Smooth muscle cell of the pulmonary artery (primary cell): Measurements from ENCODE around the gene EXOC3L2. TPM values are rescaled to one million over a fixed set of nuclear protein-coding genes. Genes with fewer than 3 reads are reported as not detected.

Source experiments
- total RNA-seq: library from RNA; depleted of rRNA; stranded (reverse); fragments of >200 nt; gene quantifications from 2 replicates; pipeline ENCODE4 v1.2.3, GENCODE V29; 2014

EXOC3L2 gene
- total RNA-seq = 0.10 and 0.13 TPM in 2 replicates

DNA sequence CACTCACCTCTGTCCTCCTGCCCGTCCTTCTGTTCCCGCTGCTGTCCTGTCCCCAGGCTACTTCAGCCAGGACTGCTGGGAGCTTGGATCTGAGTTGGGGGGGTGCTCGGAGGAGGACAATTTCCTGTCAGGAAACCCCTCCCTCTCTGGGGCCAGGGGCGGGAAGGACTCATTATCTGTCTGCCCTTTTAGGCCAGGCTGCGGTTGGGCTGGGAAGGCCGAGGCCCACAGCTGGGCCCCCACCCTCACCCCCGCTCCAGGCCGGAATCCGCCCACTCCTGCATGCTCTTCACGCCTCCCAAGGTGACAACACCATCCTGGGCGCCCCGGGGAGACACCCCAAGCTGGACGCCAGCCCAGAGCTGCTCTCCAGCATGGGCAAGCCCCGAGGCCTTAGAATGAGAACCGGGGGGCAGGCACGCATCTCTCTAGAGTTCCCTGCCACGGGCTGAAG, at the start of gene EXOC3L2:
EXOC3L2 (minus strand) TSS at position 74 of the 454 bp plus-strand sequence. CDS start 6,362 bp downstream, outside the sequence.

DNA sequence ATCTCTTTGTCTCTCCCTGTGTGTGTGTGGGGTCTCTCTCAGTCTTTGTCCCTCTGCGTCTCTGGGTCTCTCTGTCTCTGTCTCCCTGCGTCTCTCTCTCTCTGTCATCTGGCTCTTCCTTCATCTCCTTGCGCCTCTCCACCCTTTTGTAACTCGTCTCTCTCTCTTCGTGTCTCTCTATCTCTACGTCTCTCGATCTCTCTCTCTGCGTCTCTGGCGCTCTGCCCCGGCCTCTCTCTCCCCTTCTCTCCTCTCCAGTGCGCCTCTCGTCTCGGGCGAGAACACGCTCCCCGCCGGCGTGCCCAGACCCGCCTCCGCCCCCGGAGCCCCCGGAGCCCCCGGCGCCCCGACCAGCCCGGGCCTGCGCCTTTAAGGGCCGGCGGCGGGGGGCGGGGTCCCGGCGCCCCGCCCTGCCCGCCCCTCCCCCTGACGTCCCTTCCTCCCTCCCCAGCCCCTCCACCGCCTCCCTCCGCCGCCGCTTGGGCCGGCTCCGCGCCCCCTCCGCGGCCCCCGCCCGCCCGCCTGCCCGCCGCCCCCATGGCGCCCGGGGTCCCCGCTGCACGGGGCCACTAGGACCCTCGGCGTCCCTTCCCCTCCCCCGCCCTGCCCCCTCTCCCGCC, 5.7 kb upstream of the EXOC3L2 start, which contains the start of gene MARK4:
MARK4 (plus strand) TSS at position 440 of the 620 bp plus-strand sequence. CDS start 318 bp downstream, outside the sequence.

DNA sequence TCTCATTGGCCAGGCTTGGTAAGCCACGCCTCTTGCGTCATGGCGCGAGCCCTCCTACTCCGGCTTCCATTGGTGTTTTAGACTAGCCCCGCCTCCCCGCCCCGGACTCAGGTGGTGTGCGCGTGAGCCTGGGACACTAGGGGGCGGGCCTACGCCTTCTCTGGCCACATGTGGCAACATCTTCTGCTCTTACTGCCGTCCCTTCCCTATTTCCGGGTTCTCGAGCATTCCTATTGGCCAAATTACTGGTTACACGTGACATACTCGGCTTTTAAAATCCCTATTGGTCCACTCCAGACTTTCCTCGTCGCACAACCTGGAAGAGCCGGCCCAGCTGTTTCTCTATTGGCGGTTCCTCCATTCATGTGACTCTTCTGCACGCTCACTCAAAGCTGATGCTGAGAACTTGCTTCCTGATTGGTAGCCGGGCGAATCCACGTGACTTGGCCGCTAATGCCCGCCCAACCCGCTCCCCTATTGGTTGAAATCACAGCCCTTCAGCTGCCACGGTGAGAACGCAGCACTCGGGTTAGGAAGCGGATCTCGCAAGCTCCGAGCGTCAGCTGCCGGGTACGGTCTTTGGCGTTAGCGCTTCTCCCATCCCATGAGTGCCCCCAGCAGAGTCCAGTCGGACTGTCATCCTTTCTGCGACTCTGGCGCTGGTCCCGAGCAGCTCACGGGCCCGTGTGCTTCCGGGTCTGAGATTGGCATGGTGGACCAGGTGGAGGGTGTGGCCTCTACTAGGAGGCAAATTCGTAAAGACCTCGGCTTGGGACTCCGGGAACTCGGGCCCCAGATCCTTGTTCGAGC, 66.7 kb downstream of the EXOC3L2 start, which contains the start of gene BLOC1S3:
BLOC1S3 (plus strand) TSS at position 523 of the 810 bp plus-strand sequence. CDS start 513 bp downstream, outside the sequence.

DNA sequence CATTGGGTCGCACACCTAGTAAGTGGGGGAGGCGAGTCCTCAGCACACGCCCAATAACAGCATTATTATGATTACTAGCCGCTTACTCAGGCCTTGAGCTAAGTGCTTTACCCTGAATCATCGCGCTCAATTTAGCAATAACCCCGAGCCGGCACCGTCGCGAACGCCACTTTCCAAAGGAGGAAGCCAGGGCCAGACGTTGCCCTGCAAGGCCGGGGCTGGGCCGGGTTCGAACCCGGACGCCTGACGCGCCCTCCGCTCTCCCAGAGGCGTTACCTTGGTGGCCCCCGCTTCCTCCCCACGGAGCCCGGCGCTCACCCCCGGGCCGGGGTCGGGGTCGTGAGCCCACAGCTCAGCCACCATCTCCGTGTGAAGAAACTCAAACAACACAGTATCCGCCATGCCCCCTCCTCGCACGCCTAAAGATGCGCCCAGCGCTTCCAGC, 67.4 kb downstream of the EXOC3L2 start, which contains the start of gene TRAPPC6A:
TRAPPC6A (minus strand) TSS at position 421 of the 445 bp plus-strand sequence; CDS start at position 402, 19 bp downstream.

Other genes with a start within 250 kb of the EXOC3L2 start
- 6.1 and 16.4 TPM in 2 replicates for gene RELB, start 243.9 kb downstream of the EXOC3L2 start, total RNA-seq
- gene CLASRP, start 206.4 kb downstream of the EXOC3L2 start, total RNA-seq = 14.0 and 18.0 TPM in 2 replicates
- gene ZNF296, start 168.9 kb downstream of the EXOC3L2 start, total RNA-seq = 0.07 and 0.17 TPM in 2 replicates
- 11.5 and 21.7 TPM in 2 replicates for gene GEMIN7, start 166.1 kb downstream of the EXOC3L2 start, total RNA-seq
- gene PPP1R37, start 152.2 kb downstream of the EXOC3L2 start, total RNA-seq = 28.2 and 30.7 TPM in 2 replicates
- gene NKPD1, start 84.4 kb downstream of the EXOC3L2 start, total RNA-seq = 0.07 and 0.26 TPM in 2 replicates
- gene TRAPPC6A, start 67.2 kb downstream of the EXOC3L2 start, total RNA-seq = 4.7 and 5.6 TPM in 2 replicates
- 4.4 and 5.9 TPM in 2 replicates for gene BLOC1S3, start 66.6 kb downstream of the EXOC3L2 start, total RNA-seq
- gene MARK4, start 5.9 kb upstream of the EXOC3L2 start, total RNA-seq = 19.9 and 35.3 TPM in 2 replicates
- gene CKM, start 77.5 kb upstream of the EXOC3L2 start, total RNA-seq = not detected in 2 replicates
- gene KLC3, start 95.3 kb upstream of the EXOC3L2 start, total RNA-seq = 0.13 and 0.46 TPM in 2 replicates
- 30.2 and 36.2 TPM in 2 replicates for gene ERCC2, start 125.2 kb upstream of the EXOC3L2 start, total RNA-seq
- gene PPP1R13L, start 159.7 kb upstream of the EXOC3L2 start, total RNA-seq = 13.9 and 25.5 TPM in 2 replicates
- gene POLR1G, start 161.2 kb upstream of the EXOC3L2 start, total RNA-seq = 9.1 and 16.3 TPM in 2 replicates
- 67.9 and 74.2 TPM in 2 replicates for gene ERCC1, start 178.5 kb upstream of the EXOC3L2 start, total RNA-seq
- gene FOSB, start 222.6 kb upstream of the EXOC3L2 start, total RNA-seq = 5.7 and 7.2 TPM in 2 replicates